Transverse colon (tissue), 4 donors: ENCODE data around the gene GPT2. TPM values are rescaled to one million over a fixed set of nuclear protein-coding genes. Genes with fewer than 3 reads are reported as not detected.

Source experiments
- DNase-seq: peaks from one replicate; pipeline ENCODE4 v3.0.0-alpha.2; 2019
- H3K27ac ChIP-seq, 4 donors: fragments of 200-600 bp; sonication (generic); 2 replicates each; pipeline ENCODE4 v1.5.1; 2016 to 2018; ENCODE audit warnings: inconsistent platforms in 4 of 4
- H3K27me3 ChIP-seq: fragments of 200-600 bp; sonication (generic); 2 replicates; pipeline ENCODE4 v1.5.1; 2017; ENCODE audit warnings: inconsistent platforms
- H3K36me3 ChIP-seq, 4 donors: fragments of 200-600 bp; sonication (generic); 2 replicates each; pipeline ENCODE4 v1.5.1; 2017 to 2019; ENCODE audit warnings: inconsistent platforms in 4 of 4
- H3K4me1 ChIP-seq, 4 donors: fragments of 200-600 bp; sonication (generic); 2 replicates each; pipeline ENCODE4 v1.5.1; 2017 to 2020; ENCODE audit warnings: inconsistent platforms in 4 of 4
- H3K4me3 ChIP-seq, 4 donors: fragments of 200-600 bp; sonication (generic); 1 replicate in 1 of 4; 2 replicates in 3 of 4; pipeline versions ENCODE4 v1.5.1 to v1.6.1; 2017 to 2019; ENCODE audit warnings: inconsistent platforms in 4 of 4
- H3K9me3 ChIP-seq, 2 donors: fragments of 200-600 bp; sonication (generic); 2 replicates each; pipeline ENCODE4 v1.5.1; 2017 to 2019; ENCODE audit warnings: inconsistent platforms in 2 of 2
- EP300 ChIP-seq: sonication (generic); formaldehyde crosslinking; IDR thresholded peaks from one replicate; pipeline ENCODE4 v1.6.1; 2017; ENCODE audit warnings: antibody characterized with exemption, low read depth
- POLR2A ChIP-seq: fragments of 450-650 bp; IDR thresholded peaks from one replicate; pipeline ENCODE4 v1.6.1; 2016; ENCODE audit warnings: antibody characterized with exemption, mild to moderate bottlenecking, moderate library complexity
- POLR2AphosphoS5 ChIP-seq, 3 donors: sonication (generic); formaldehyde crosslinking; IDR thresholded peaks; one replicate each; pipeline ENCODE4 v1.6.1; 2016; ENCODE audit warnings: antibody characterized with exemption in 3 of 3
- WGBS, 2 donors: methylation state at CpG; one replicate each; pipeline ENCODE4 v1.1.5; 2018; ENCODE audit warnings: low coverage in 1 of 2; 5-methylcytosine and 5-hydroxymethylcytosine counted together
- in situ Hi-C, 4 donors: fragments of 200-750 bp; cut with MboI; loops; one replicate each; pipeline versions ENCODE4 v1.15.0 to v1.15.1; 2017; ENCODE audit warnings: low sequenced_read_pairs in 3 of 4, low pct_ligation_motif_present in 1 of 4, low pct_unique_long_range_greater_than_20kb in 1 of 4
- intact Hi-C: fragments of 100-400 bp; cut with DNase I; formaldehyde crosslinking; loops from one replicate; pipeline ENCODE4 v1.15.1; 2023; ENCODE audit warnings: low total_unique reads
- total RNA-seq, 4 donors: library from RNA; depleted of rRNA; stranded (reverse); fragments of >200 nt; gene quantifications; one replicate each; pipeline ENCODE4 v1.1.0, GENCODE V29; 2016
- TF ChIP-seq, protein P1 (sequence below), 5 experiments: fragments of 200-600 bp in 3 of 5; fragments of 450-650 bp in 2 of 5; sonication (generic) in 3 of 5; IDR thresholded peaks; 1 replicate in 2 of 5; 2 replicates in 3 of 5; pipeline ENCODE4 v1.5.1; 2016 to 2017; ENCODE audit warnings: antibody characterized with exemption in 5 of 5, inconsistent platforms in 3 of 5, mild to moderate bottlenecking in 2 of 5, moderate library complexity in 1 of 5

GPT2 gene, protein sequence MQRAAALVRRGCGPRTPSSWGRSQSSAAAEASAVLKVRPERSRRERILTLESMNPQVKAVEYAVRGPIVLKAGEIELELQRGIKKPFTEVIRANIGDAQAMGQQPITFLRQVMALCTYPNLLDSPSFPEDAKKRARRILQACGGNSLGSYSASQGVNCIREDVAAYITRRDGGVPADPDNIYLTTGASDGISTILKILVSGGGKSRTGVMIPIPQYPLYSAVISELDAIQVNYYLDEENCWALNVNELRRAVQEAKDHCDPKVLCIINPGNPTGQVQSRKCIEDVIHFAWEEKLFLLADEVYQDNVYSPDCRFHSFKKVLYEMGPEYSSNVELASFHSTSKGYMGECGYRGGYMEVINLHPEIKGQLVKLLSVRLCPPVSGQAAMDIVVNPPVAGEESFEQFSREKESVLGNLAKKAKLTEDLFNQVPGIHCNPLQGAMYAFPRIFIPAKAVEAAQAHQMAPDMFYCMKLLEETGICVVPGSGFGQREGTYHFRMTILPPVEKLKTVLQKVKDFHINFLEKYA
- total RNA-seq = 10 to 100 TPM; 10.9 to 29.5 (median 16.9) TPM

DNA sequence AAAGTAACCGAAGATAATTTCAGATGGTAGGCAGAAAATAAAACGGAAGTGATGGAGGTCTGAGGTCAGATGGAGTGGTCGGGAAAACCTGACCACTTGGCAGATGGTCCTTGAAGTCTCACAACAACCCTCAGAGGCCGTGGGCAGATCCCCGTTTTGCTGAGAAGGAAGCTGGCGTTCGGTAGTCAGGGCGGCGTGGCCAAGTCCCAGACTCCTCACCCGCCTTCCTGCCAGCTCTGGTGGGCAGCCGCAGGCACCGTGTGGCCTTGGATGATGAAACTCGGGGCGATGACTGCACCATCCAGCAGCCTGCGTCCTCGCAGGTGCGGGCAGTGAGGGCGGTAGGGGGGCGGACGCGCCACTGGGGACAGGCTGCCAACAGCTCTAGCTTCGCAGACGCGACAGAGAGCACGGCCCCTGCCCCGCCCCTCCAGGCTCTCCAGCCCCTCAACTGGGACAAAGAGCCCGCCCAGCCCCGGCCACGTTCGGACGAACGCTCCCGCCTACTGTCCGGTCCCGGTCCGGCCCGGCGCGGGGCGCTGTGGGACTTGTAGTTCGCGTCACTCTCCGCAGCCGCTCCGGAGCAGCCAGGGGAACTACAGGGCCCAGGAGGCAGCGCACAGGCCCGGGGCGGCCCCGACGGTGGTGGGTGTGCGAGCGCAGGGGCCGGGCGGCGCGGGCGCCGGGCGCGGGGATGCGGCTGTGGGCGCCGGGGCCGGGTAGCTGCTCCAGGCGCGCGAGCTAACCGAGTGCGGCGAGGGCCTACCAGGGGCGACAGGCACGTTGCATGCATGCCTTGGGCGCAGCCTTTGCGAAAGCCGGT, at the start of gene GPT2:
Gene GPT2 (plus strand): TSS at position 673 of the 823 bp plus-strand sequence. CDS start 354 bp downstream, outside the sequence.
- peaks cover 8 to 18% (median 13%) of the 10 kb centered on the region in 4 donors for H3K4me1 ChIP-seq
- peak within 1 kb of the TSS; percentile 63 to 98 (median 80) for H3K4me3 ChIP-seq
- TF ChIP-seq, protein P1, sequence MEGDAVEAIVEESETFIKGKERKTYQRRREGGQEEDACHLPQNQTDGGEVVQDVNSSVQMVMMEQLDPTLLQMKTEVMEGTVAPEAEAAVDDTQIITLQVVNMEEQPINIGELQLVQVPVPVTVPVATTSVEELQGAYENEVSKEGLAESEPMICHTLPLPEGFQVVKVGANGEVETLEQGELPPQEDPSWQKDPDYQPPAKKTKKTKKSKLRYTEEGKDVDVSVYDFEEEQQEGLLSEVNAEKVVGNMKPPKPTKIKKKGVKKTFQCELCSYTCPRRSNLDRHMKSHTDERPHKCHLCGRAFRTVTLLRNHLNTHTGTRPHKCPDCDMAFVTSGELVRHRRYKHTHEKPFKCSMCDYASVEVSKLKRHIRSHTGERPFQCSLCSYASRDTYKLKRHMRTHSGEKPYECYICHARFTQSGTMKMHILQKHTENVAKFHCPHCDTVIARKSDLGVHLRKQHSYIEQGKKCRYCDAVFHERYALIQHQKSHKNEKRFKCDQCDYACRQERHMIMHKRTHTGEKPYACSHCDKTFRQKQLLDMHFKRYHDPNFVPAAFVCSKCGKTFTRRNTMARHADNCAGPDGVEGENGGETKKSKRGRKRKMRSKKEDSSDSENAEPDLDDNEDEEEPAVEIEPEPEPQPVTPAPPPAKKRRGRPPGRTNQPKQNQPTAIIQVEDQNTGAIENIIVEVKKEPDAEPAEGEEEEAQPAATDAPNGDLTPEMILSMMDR (IDR thresholded peaks at IDR 0.05) = peak in 3 of 5 experiments; percentile 19 to 41 (median 27)
- peak; percentile 59 to 76 (median 71) for TF ChIP-seq POLR2AphosphoS5 (IDR thresholded peaks at IDR 0.05)
- TF ChIP-seq POLR2A = peak; percentile 62
- no peak for TF ChIP-seq EP300
- H3K27ac ChIP-seq = peak within 1 kb of the TSS; percentile 56 to 85 (median 78)
- no peaks in the 10 kb centered on the region for H3K27me3 ChIP-seq
- WGBS, 2 donors = 0 to 2% methylated on average over 1 to 18 of the region's 75 CpGs
- in situ Hi-C loops = no loop called here
- no peaks in the 10 kb centered on the region for H3K9me3 ChIP-seq
- peak; percentile 98 for DNase-seq
- intact Hi-C loops = no loop called here
- no peaks in the 10 kb centered on the region for H3K36me3 ChIP-seq

DNA sequence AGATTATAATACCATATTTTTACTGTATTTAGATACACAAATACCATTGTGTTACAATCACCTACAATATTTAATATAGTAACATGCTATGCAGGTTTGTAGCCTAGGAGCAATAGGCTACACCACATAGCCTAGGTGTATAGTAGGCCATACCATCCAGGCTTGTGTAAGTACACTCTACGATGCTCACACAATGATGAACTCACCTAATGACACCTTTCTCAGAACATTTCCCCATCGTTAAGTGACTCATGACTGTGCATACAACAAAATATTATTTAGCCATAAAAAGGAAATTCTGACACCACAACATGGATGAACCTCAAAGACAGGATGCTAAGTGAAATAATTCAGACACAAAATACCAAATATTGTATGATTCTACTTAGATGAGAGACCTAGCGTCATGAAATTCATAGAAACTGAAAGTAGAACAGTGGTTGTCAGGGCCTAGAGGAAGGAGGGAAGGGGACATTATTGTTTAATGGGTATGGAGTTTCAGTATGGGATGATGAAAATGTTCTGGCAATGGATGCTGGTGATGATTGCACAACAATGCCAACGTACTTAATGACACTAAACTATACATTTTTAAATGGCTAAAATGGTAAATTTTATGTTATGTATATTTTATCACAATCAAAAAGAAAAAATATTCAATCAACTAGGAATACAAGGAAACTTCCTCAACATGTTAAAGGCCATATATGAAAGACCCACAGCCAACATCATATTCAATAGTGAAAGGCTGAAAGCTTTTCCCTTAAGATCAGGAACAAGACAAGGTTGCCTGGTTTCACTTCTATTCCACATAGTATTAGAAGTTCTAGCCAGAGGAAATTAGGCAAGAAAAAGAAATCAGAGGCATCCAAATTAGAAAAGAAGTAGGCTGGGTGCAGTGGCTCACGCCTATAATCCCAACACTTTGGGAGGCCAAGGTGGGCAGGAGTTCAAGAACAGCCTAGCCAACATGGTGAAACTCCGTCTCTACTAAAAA, 47.3 kb upstream of the GPT2 start:
- intact Hi-C loops = no loop called here
- WGBS, 2 donors = 67 to 77% methylated on average over 5 to 6 of the region's 6 CpGs

DNA sequence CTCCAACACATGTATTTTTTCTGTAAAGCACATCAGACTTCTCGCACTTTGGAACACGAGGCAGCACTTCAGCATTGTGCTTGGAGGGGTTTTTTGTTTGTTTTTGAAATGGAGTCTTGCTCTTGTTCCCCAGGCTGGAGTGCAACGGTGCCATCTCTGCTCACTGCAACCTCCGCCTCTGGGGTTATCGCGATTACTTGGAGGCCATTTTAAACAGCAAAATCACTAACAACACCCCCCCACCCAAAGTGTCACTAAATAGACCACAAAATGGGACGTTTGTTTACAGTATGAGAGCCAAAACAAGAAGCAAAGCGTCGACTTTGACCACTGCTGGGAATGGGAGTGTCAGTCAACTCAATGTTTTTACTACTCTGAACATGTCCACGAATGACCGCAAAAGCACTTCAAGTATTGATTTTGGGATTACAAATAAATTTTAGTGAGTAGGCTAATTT, 44.1 kb upstream of the GPT2 start:
- Histone ChIP-seq H3K4me1 (peaks cover 0 to 2% (median 0%) of the 10 kb centered on the region in 4 donors), H3K4me3 (no peak overlapping the region), H3K27me3 (peaks cover 6% of the 10 kb centered on the region), H3K27ac (no peak overlapping the region), H3K36me3 (no peaks in the 10 kb centered on the region), H3K9me3 (no peaks in the 10 kb centered on the region)
- 62% methylated on average over 3 to 11 of the region's 11 CpGs for WGBS, 2 donors
- DNase-seq = no peak
- TF ChIP-seq POLR2AphosphoS5 (IDR thresholded peaks at IDR 0.05) (no peak), POLR2A (no peak)
- in situ Hi-C loops (no loop called here), intact Hi-C loops (no loop called here)

More for the DNA sequence above, 47.3 kb upstream of the GPT2 start:
- Histone ChIP-seq H3K9me3 (no peaks in the 10 kb centered on the region), H3K27ac (no peak overlapping the region), H3K4me1 (peaks cover 0 to 13% (median 3%) of the 10 kb centered on the region in 4 donors), H3K36me3 (no peaks in the 10 kb centered on the region), H3K4me3 (no peak overlapping the region), H3K27me3 (no peaks in the 10 kb centered on the region)
- in situ Hi-C loops = no loop called here
- TF ChIP-seq, protein P1 (IDR thresholded peaks at IDR 0.05) = no peak
- TF ChIP-seq POLR2A (no peak), EP300 (no peak), POLR2AphosphoS5 (IDR thresholded peaks at IDR 0.05) (no peak)
- DNase-seq = no peak
